Liver (tissue), 9 donors: ENCODE measurements around the gene PFN3. TPM values are rescaled to one million over a fixed set of nuclear protein-coding genes. Genes with fewer than 3 reads are reported as not detected.

Experiments used
- DNase-seq: peaks from one replicate; pipeline ENCODE4 v3.0.0-alpha.2; 2017; ENCODE audit warnings: low spot score
- H3K27ac ChIP-seq, 2 donors: one replicate each; pipeline ENCODE4 v1.7.0; 2013; ENCODE audit warnings: inconsistent platforms in 2 of 2, low read length in 2 of 2, control low read depth in 1 of 2, low read depth in 1 of 2, mild to moderate bottlenecking in 1 of 2
- H3K27me3 ChIP-seq, 4 donors: one replicate each; pipeline versions ENCODE4 v1.6.1 to v1.7.0; 2013; ENCODE audit warnings: low read length in 3 of 4, inconsistent platforms in 1 of 4, mild to moderate bottlenecking in 1 of 4, moderate library complexity in 1 of 4; ENCODE audit not compliant: control insufficient read depth in 4 of 4, insufficient read depth in 4 of 4
- H3K36me3 ChIP-seq, 4 donors: one replicate each; pipeline versions ENCODE4 v1.6.1 to v1.7.0; 2013; ENCODE audit warnings: low read length in 3 of 4, mild to moderate bottlenecking in 3 of 4, low read depth in 1 of 4, moderate library complexity in 1 of 4; ENCODE audit not compliant: control insufficient read depth in 4 of 4, insufficient read depth in 3 of 4
- H3K4me1 ChIP-seq, 4 donors: one replicate each; pipeline versions ENCODE4 v1.6.1 to v1.7.0; 2013; ENCODE audit warnings: low read length in 3 of 4, mild to moderate bottlenecking in 3 of 4, moderate library complexity in 1 of 4; ENCODE audit not compliant: control insufficient read depth in 4 of 4, insufficient read depth in 4 of 4
- H3K4me3 ChIP-seq, 3 donors: one replicate each; pipeline versions ENCODE4 v1.6.1 to v1.7.0; 2013; ENCODE audit warnings: low read length in 3 of 3, control low read depth in 1 of 3, low read depth in 1 of 3, mild to moderate bottlenecking in 1 of 3
- H3K9ac ChIP-seq, 2 donors: one replicate each; pipeline ENCODE4 v1.7.0; 2013; ENCODE audit warnings: low read length in 2 of 2, mild to moderate bottlenecking in 2 of 2, moderate library complexity in 2 of 2, control low read depth in 1 of 2, low read depth in 1 of 2
- H3K9me3 ChIP-seq, 4 donors: one replicate each; pipeline versions ENCODE4 v1.6.1 to v1.7.0; 2013; ENCODE audit warnings: low read length in 3 of 4; ENCODE audit not compliant: control insufficient read depth in 4 of 4
- ATF3 ChIP-seq: IDR thresholded peaks from 2 replicates; pipeline ENCODE4 v1.6.1; 2016; ENCODE audit warnings: antibody characterized with exemption
- CTCF ChIP-seq: fragments of 150-350 bp; IDR thresholded peaks from 2 replicates; pipeline ENCODE4 v1.5.1; 2017; ENCODE audit warnings: improper control_type of control experiment, low read depth, low read length; ENCODE audit not compliant: missing input control
- EGR1 ChIP-seq, 2 donors: IDR thresholded peaks; 2 replicates each; pipeline ENCODE4 v1.6.1; 2016 to 2018; ENCODE audit warnings: antibody characterized with exemption in 2 of 2, low read depth in 2 of 2
- FOXA1 ChIP-seq: IDR thresholded peaks from 2 replicates; pipeline ENCODE4 v1.6.1; 2016; ENCODE audit warnings: antibody characterized with exemption
- FOXA2 ChIP-seq: IDR thresholded peaks from 2 replicates; pipeline ENCODE4 v1.6.1; 2016; ENCODE audit warnings: antibody characterized with exemption
- GABPA ChIP-seq, 2 donors: IDR thresholded peaks in 1 of 2; conservative IDR thresholded peaks in 1 of 2; 2 replicates each; pipeline ENCODE4 v1.6.1; 2016; ENCODE audit warnings: antibody characterized with exemption in 2 of 2, mild to moderate bottlenecking in 1 of 2, moderate library complexity in 1 of 2
- HNF4A ChIP-seq, 2 donors: conservative IDR thresholded peaks; 2 replicates each; pipeline ENCODE4 v1.6.1; 2016; ENCODE audit warnings: antibody characterized with exemption in 2 of 2, mild to moderate bottlenecking in 2 of 2
- HNF4G ChIP-seq: IDR thresholded peaks from 2 replicates; pipeline ENCODE4 v1.6.1; 2016; ENCODE audit warnings: antibody characterized with exemption
- JUND ChIP-seq, 2 donors: IDR thresholded peaks; 2 replicates each; pipeline ENCODE4 v1.6.1; 2016; ENCODE audit warnings: antibody characterized with exemption in 2 of 2
- NR2F2 ChIP-seq: IDR thresholded peaks from 2 replicates; pipeline ENCODE4 v1.6.1; 2016; ENCODE audit warnings: antibody characterized with exemption
- REST ChIP-seq: IDR thresholded peaks from 2 replicates; pipeline ENCODE4 v1.6.1; 2016; ENCODE audit warnings: antibody characterized with exemption, mild to moderate bottlenecking
- RXRA ChIP-seq, 2 donors: IDR thresholded peaks; 2 replicates each; pipeline ENCODE4 v1.6.1; 2017 to 2018; ENCODE audit warnings: antibody characterized with exemption in 2 of 2, mild to moderate bottlenecking in 1 of 2
- TAF1 ChIP-seq: conservative IDR thresholded peaks from 2 replicates; pipeline ENCODE4 v1.6.1; 2016; ENCODE audit warnings: antibody characterized with exemption, mild to moderate bottlenecking
- YY1 ChIP-seq: IDR thresholded peaks from 2 replicates; pipeline ENCODE4 v1.6.1; 2016; ENCODE audit warnings: antibody characterized with exemption, mild to moderate bottlenecking
- ZBTB33 ChIP-seq: IDR thresholded peaks from 2 replicates; pipeline ENCODE4 v1.6.1; 2016; ENCODE audit warnings: antibody characterized with exemption
- WGBS: extraction: QIAGEN DNeasy Blood & Tissue Kit; methylation state at CpG from one replicate; pipeline ENCODE4 v1.1.7; 2013; 5-methylcytosine and 5-hydroxymethylcytosine counted together
- polyA plus RNA-seq, 2 donors: library from polyadenylated mRNA; stranded (reverse) in 1 of 2; unstranded in 1 of 2; fragments of 200-250 nt in 1 of 2; fragments of >200 nt in 1 of 2; fragmentation: Nextera tagmentation in 1 of 2; extraction: Ambion mirVana in 1 of 2; gene quantifications; one replicate each; pipeline versions ENCODE4 v1.2.1 to v1.2.3, GENCODE V29; 2013 to 2015
- total RNA-seq, 2 donors: library from RNA; depleted of rRNA; stranded (reverse); fragments of >200 nt; gene quantifications; one replicate each; pipeline ENCODE4 v1.2.3, GENCODE V29; 2014
- donor health status: healthy.
- donor health status: healthy.
- donor health status: healthy.
- donor health status: healthy.
- donor health status: healthy.

Gene PFN3
- total and polyA plus RNA-seq, 4 donors, result not detected

GRCh38 chr5:177448244-177448950 lies 47.9 kb upstream of the PFN3 start:
- Histone ChIP-seq H3K27me3 (no peaks in the 10 kb centered on the region), H3K4me3 (no peak overlapping the region)

More at GRCh38 chr5:177448244-177448950, 47.9 kb upstream of the PFN3 start:
- no peak for DNase-seq
- TF ChIP-seq REST (no peak), EGR1 (IDR thresholded peaks at IDR 0.05; ENCODE audit: low read depth in 2 of 2) (no peak), GABPA (IDR thresholded peaks at IDR 0.05 in 1 of 2, conservative IDR thresholded peaks at IDR 0.05 in 1 of 2) (no peak), NR2F2 (no peak), TAF1 (no peak), FOXA2 (no peak), YY1 (no peak), CTCF (no peak), JUND (IDR thresholded peaks at IDR 0.05) (no peak), FOXA1 (no peak), HNF4A (conservative IDR thresholded peaks at IDR 0.05) (no peak), HNF4G (no peak), RXRA (IDR thresholded peaks at IDR 0.05) (no peak), ATF3 (no peak), ZBTB33 (no peak)
- no peak overlapping the region for H3K27ac ChIP-seq
- H3K9ac ChIP-seq, result no peak overlapping the region
- no peaks in the 10 kb centered on the region for H3K36me3 ChIP-seq
- no peaks in the 10 kb centered on the region for H3K9me3 ChIP-seq
- WGBS, result 84% methylated on average over 6 of the region's 6 CpGs
- H3K4me1 ChIP-seq, result peaks cover 5 to 18% (median 9%) of the 10 kb centered on the region in 4 donors
